GM19452 (cell line): ENCODE results near the gene SLC1A2.

Source experiments
- ATAC-seq: cut with Tn5 transposase; IDR thresholded peaks from one replicate; pipeline ENCODE4 v1.9.1; 2021; ENCODE audit not compliant: unreplicated experiment

SLC1A2 gene

GRCh38 chr11:35247863-35248262 lies 171.5 kb downstream of the SLC1A2 start:
- ATAC-seq = no peak

- ATAC-seq = no peak
Measured at GRCh38 chr11:35247428-35247827, 171.9 kb downstream of the SLC1A2 start.

- no peak for ATAC-seq
Measured at GRCh38 chr11:35246745-35247144, 172.6 kb downstream of the SLC1A2 start.

GRCh38 chr11:35245786-35246185 lies 173.6 kb downstream of the SLC1A2 start:
- ATAC-seq = no peak

GRCh38 chr11:35245056-35245455 lies 174.3 kb downstream of the SLC1A2 start:
- ATAC-seq = no peak

GRCh38 chr11:35243774-35244173 lies 175.6 kb downstream of the SLC1A2 start:
- no peak for ATAC-seq

GRCh38 chr11:35242412-35243242 lies 176.7 kb downstream of the SLC1A2 start:
- no peak for ATAC-seq

GRCh38 chr11:35241531-35241930 lies 177.8 kb downstream of the SLC1A2 start:
- no peak for ATAC-seq

GRCh38 chr11:35241083-35241482 lies 178.3 kb downstream of the SLC1A2 start:
- no peak for ATAC-seq

- no peak for ATAC-seq
Measured at GRCh38 chr11:35239471-35240075, 179.8 kb downstream of the SLC1A2 start.

GRCh38 chr11:35238882-35239281 lies 180.5 kb downstream of the SLC1A2 start:
- no peak for ATAC-seq

GRCh38 chr11:35237860-35238715 lies 181.3 kb downstream of the SLC1A2 start:
- ATAC-seq = no peak

- no peak for ATAC-seq
Measured at GRCh38 chr11:35237351-35237750, 182.0 kb downstream of the SLC1A2 start.

- ATAC-seq = no peak
Measured at GRCh38 chr11:35236667-35237003, 182.7 kb downstream of the SLC1A2 start.

GRCh38 chr11:35235936-35236666 lies 183.3 kb downstream of the SLC1A2 start:
- ATAC-seq = no peak

GRCh38 chr11:35235498-35235897 lies 183.9 kb downstream of the SLC1A2 start:
- no peak for ATAC-seq

GRCh38 chr11:35235157-35235468 lies 184.2 kb downstream of the SLC1A2 start:
- ATAC-seq = no peak

- ATAC-seq = no peak
Measured at GRCh38 chr11:35234460-35235156, 184.8 kb downstream of the SLC1A2 start.

- no peak for ATAC-seq
Measured at GRCh38 chr11:35233518-35233917, 185.8 kb downstream of the SLC1A2 start.

GRCh38 chr11:35232891-35233330 lies 186.4 kb downstream of the SLC1A2 start:
- no peak for ATAC-seq
